Measurements from ENCODE around the gene RCC1.

- TF ChIP-seq CTCF (IDR thresholded peaks at IDR 0.05) (no peak), POLR2A (IDR thresholded peaks at IDR 0.05) (no peak)
These were observed 47.3 kb upstream of the RCC1 start for GRCh38 chr1:28458237-28459228.

All from right lobe of liver (tissue), 4 donors.